ENCODE measurements around the gene DIS3L. TPM values are rescaled to one million over a fixed set of nuclear protein-coding genes. Genes with fewer than 3 reads are reported as not detected.
A peak's percentile ranks its signal among the peaks of the same experiment; 100 is the strongest.

The DIS3L gene
- total RNA-seq, 2 experiments from 2014 or later: 22.6 to 24.3 TPM

DNA sequence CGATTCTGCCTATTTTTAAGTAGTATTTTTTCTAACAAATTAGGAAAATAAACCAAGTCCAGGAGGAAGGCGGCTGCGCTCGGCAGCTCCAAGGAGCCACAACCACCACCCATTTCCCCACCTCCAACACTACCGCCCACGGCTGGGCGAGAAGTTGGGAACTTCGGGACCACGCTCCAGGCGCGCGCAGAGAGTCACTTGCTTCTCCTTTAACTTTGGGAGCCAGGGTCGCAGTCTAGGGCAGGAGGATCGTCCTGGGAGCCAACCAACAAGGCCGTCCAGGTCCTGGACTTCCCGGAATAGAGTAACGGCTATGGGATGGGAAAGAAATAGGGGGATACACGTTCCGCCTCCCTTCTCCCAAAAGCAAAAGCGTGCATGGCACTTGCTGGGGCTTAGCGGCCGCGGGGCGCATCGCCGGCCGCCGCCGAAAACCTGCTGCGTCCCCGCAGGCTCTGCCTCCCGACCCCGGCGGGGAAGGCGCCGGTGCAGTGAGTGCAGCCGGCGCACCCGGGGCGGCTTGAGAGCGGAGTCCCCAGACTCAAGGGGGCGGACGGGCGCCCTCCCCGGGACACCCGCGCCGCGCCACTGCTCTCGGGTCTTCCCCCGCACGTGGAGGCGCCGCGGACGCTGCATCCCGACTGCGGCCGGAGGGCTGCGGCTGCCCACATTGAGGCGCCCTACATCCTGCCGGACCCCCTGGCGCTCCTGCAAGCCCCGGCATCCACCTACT, 40.5 kb upstream of the DIS3L start:
- Histone ChIP-seq H3K9me3 (ENCODE audit: control insufficient read depth in 1 of 2, insufficient read depth in 1 of 2, low read length in 2 of 2) (peaks cover 0 to 8% of the 10 kb centered on the region in 2 experiments), H3K36me3 (ENCODE audit: insufficient read depth, low read length) (no peaks in the 10 kb centered on the region), H3K4me3 (ENCODE audit: low read length) (peak overlapping the region; percentile 60), H3K4me1 (ENCODE audit: insufficient read depth, low read length) (peaks cover 34% of the 10 kb centered on the region), H3K27me3 (ENCODE audit: control insufficient read depth in 1 of 2, insufficient read depth in 2 of 2, low read length in 2 of 2) (peaks cover 64 to 74% of the 10 kb centered on the region in 2 experiments), H3K27ac (ENCODE audit: low read depth in 1 of 2, low read length in 2 of 2) (no peak overlapping the region)
- H3K36me3 Mint-ChIP-seq (ENCODE audit: low read depth): no peaks in the 10 kb centered on the region
- intact Hi-C loops (cut with DNase I, micrococcal nuclease): loop anchor here in 1 of 2 experiments (2.0 kb wide), 1 partner anchor 246 kb away; no protein-coding TSS in a partner anchor
- TF ChIP-seq, protein P1, sequence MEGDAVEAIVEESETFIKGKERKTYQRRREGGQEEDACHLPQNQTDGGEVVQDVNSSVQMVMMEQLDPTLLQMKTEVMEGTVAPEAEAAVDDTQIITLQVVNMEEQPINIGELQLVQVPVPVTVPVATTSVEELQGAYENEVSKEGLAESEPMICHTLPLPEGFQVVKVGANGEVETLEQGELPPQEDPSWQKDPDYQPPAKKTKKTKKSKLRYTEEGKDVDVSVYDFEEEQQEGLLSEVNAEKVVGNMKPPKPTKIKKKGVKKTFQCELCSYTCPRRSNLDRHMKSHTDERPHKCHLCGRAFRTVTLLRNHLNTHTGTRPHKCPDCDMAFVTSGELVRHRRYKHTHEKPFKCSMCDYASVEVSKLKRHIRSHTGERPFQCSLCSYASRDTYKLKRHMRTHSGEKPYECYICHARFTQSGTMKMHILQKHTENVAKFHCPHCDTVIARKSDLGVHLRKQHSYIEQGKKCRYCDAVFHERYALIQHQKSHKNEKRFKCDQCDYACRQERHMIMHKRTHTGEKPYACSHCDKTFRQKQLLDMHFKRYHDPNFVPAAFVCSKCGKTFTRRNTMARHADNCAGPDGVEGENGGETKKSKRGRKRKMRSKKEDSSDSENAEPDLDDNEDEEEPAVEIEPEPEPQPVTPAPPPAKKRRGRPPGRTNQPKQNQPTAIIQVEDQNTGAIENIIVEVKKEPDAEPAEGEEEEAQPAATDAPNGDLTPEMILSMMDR (IDR thresholded peaks at IDR 0.05): peak; percentile 37
- ATAC-seq (ENCODE audit: poor library complexity) (peak; percentile 32), DNase-seq (peak in 5 of 14 experiments; percentile 10 to 45 (median 35))
- POLR2A ChIA-PET: interaction anchor here (1.2 kb wide), 1 partner anchor 245 kb away, joined by 4 read pairs; the partner anchor contains the start of gene SNAPC5
- no peak overlapping the region for H3K27ac Mint-ChIP-seq
- peaks cover 13% of the 10 kb centered on the region for H3K4me1 Mint-ChIP-seq (ENCODE audit: low read depth)
- no peaks in the 10 kb centered on the region for H3K9me3 Mint-ChIP-seq
- peak overlapping the region; percentile 80 for H3K4me3 Mint-ChIP-seq
- CTCF ChIA-PET: no interaction called here
- H3K27me3 Mint-ChIP-seq: peaks cover 75% of the 10 kb centered on the region

DNA sequence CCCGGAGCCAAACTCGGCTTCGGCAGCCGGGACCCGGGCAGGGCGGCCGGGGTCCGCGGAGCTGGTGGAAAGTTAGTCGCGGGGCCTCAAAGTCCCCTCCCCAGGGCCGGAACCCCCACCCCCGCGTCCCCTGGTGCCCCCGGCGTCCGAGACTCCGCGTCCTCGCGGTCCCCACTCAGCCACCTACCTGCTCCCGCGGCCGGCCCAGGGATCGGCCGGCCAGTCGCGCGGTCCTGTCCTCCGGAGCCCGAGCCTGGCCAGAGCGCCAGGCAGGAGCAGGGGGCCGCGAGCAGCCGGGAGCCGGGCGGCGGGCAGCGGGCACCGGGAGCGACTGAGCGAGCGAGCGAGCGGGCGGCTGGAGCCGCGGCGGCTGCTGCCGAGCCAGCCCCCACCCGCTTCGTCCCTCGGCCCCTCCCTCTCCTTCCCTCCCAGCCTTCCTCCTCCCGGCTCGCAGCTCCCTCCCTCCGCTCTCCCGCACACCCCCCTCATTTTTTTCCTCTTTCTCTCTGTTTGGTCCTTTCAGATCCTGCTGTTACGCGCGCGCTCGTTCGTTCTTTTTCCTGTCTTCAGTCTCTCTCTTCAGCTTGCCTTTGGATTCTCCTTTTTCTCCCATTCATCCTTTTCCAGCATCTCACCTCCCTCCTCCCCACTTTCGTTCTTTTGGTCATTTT, 39.8 kb upstream of the DIS3L start, which contains the start of gene MEGF11:
TSS of gene MEGF11 (minus strand) at position 333 of the 671 bp plus-strand sequence. CDS start 125,347 bp downstream, outside the sequence.
- H3K4me1 ChIP-seq (ENCODE audit: insufficient read depth, low read length): peaks cover 34% of the 10 kb centered on the region
- peaks cover 81% of the 10 kb centered on the region for H3K27me3 Mint-ChIP-seq
- H3K4me3 Mint-ChIP-seq: peak within 1 kb of the TSS; percentile 80
- H3K4me3 ChIP-seq (ENCODE audit: low read length): peak within 1 kb of the TSS; percentile 60
- peaks cover 0 to 8% of the 10 kb centered on the region in 2 experiments for H3K9me3 ChIP-seq (ENCODE audit: control insufficient read depth in 1 of 2, insufficient read depth in 1 of 2, low read length in 2 of 2)
- DNase-seq: peak in 2 of 14 experiments; percentile 18 to 23
- ATAC-seq (ENCODE audit: poor library complexity): no peak
- intact Hi-C loops (cut with DNase I, micrococcal nuclease): loop anchor here in 1 of 2 experiments (2.0 kb wide), 1 partner anchor 245 kb away; no protein-coding TSS in a partner anchor
- H3K27ac Mint-ChIP-seq: no peak within 1 kb of the TSS
- H3K9me3 Mint-ChIP-seq: no peaks in the 10 kb centered on the region
- H3K36me3 ChIP-seq (ENCODE audit: insufficient read depth, low read length): no peaks in the 10 kb centered on the region
- CTCF ChIA-PET: no interaction called here
- no peak within 1 kb of the TSS for H3K27ac ChIP-seq (ENCODE audit: low read depth in 1 of 2, low read length in 2 of 2)
- TF ChIP-seq, protein P1 (IDR thresholded peaks at IDR 0.05): no peak
- peaks cover 13% of the 10 kb centered on the region for H3K4me1 Mint-ChIP-seq (ENCODE audit: low read depth)
- H3K36me3 Mint-ChIP-seq (ENCODE audit: low read depth): no peaks in the 10 kb centered on the region
- POLR2A ChIA-PET: no interaction called here
- H3K27me3 ChIP-seq (ENCODE audit: control insufficient read depth in 1 of 2, insufficient read depth in 2 of 2, low read length in 2 of 2): peaks cover 64 to 74% of the 10 kb centered on the region in 2 experiments

DNA sequence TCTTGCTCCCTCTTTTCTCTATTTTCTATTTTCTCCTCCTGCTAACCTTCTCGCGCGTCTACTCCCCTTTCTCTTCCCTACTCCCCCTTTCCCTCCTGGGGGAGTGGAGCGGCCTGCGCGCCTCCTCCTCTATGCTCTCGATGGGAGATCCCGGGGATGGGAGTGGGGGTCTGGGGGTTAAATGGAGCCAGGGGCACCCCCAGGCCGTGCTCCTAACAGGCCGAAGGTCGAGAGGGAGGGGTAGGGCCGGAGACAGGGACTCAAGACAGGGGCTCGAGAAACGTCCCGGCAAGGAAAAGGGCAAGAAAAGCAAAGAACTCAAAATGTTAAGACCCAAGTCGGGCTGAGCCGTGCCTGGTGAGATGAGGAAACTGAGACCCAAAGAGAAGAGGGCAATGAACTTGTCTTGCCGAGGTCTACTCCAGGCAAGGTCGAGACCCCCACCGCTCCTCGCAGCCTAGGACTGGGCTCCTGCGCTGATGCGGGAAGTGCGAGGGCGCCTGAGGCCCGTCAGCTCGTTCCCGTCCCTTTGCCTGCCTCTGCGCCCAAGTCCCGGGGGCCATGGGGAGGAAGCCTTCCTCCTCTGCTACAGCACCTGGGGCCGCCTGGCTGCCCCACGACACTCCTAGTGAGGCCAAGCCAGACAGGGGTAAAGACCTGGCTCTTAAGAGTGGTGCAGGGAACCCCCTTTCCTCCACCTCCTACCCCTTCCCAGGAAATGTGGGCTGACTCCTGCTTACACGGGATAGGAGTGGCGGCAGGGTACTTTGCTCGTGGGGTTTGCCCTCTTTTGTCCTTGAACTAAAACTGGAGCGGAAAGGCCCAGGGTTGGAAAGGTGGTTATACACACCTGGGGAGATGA, 39.0 kb upstream of the DIS3L start:
- H3K4me1 ChIP-seq (ENCODE audit: insufficient read depth, low read length): peaks cover 34% of the 10 kb centered on the region
- peak overlapping the region; percentile 12 for H3K4me3 ChIP-seq (ENCODE audit: low read length)
- TF ChIP-seq, protein P1 (IDR thresholded peaks at IDR 0.05): no peak
- H3K27me3 ChIP-seq (ENCODE audit: control insufficient read depth in 1 of 2, insufficient read depth in 2 of 2, low read length in 2 of 2): peaks cover 64 to 74% of the 10 kb centered on the region in 2 experiments
- H3K4me1 Mint-ChIP-seq (ENCODE audit: low read depth): peaks cover 13% of the 10 kb centered on the region
- no peaks in the 10 kb centered on the region for H3K36me3 ChIP-seq (ENCODE audit: insufficient read depth, low read length)
- peak overlapping the region; percentile 80 for H3K4me3 Mint-ChIP-seq
- peaks cover 0 to 8% of the 10 kb centered on the region in 2 experiments for H3K9me3 ChIP-seq (ENCODE audit: control insufficient read depth in 1 of 2, insufficient read depth in 1 of 2, low read length in 2 of 2)
- H3K27me3 Mint-ChIP-seq: peaks cover 75% of the 10 kb centered on the region
- H3K36me3 Mint-ChIP-seq (ENCODE audit: low read depth): no peaks in the 10 kb centered on the region
- ATAC-seq (ENCODE audit: poor library complexity) (no peak), DNase-seq (peak in 2 of 14 experiments; percentile 11 to 18)
- H3K27ac Mint-ChIP-seq: no peak overlapping the region
- intact Hi-C loops (cut with DNase I, micrococcal nuclease): no loop called here
- POLR2A ChIA-PET: no interaction called here
- H3K9me3 Mint-ChIP-seq: no peaks in the 10 kb centered on the region
- no peak overlapping the region for H3K27ac ChIP-seq (ENCODE audit: low read depth in 1 of 2, low read length in 2 of 2)
- CTCF ChIA-PET: no interaction called here
